Spleen (tissue), 11 donors: ENCODE measurements around the gene MBTPS1. TPM values are rescaled to one million over a fixed set of nuclear protein-coding genes. Genes with fewer than 3 reads are reported as not detected.
"Not testable (repeated sequence)": the region's sequence is repeated elsewhere in the genome, so short reads cannot be mapped to it uniquely, and the experiment has no call there.

Source experiments
- DNase-seq: peaks from one replicate; pipeline ENCODE4 v3.0.0-alpha.2; 2020
- H3K27ac ChIP-seq, 8 donors: fragments of 200-600 bp; sonication (generic) in 7 of 8; 1 replicate in 4 of 8; 2 replicates in 4 of 8; pipeline versions ENCODE4 v1.5.0 to v1.8.0; 2016 to 2021; ENCODE audit warnings: inconsistent platforms in 4 of 8, mild to moderate bottlenecking in 4 of 8, moderate library complexity in 1 of 8
- H3K27me3 ChIP-seq, 7 donors: fragments of 200-600 bp; sonication (generic) in 6 of 7; replicated peaks in 1 of 7; 1 replicate in 4 of 7; 2 replicates in 3 of 7; pipeline versions ENCODE4 v1.5.0 to v1.8.0; 2016 to 2021; ENCODE audit warnings: inconsistent platforms in 3 of 7, mild to moderate bottlenecking in 1 of 7
- H3K36me3 ChIP-seq, 6 donors: fragments of 200-600 bp; sonication (generic) in 5 of 6; 1 replicate in 4 of 6; 2 replicates in 2 of 6; pipeline versions ENCODE4 v1.5.0 to v1.8.0; 2016 to 2021; ENCODE audit warnings: inconsistent platforms in 2 of 6
- H3K4me1 ChIP-seq, 6 donors: fragments of 200-600 bp; sonication (generic) in 5 of 6; 1 replicate in 3 of 6; 2 replicates in 3 of 6; pipeline versions ENCODE4 v1.5.0 to v1.8.0; 2016 to 2021; ENCODE audit warnings: inconsistent platforms in 3 of 6
- H3K4me3 ChIP-seq, 8 donors: fragments of 200-600 bp; sonication (generic) in 7 of 8; 1 replicate in 4 of 8; 2 replicates in 4 of 8; pipeline versions ENCODE4 v1.5.0 to v1.8.0; 2016 to 2021; ENCODE audit warnings: inconsistent platforms in 4 of 8, mild to moderate bottlenecking in 4 of 8, moderate library complexity in 2 of 8
- H3K9me3 ChIP-seq, 8 donors: fragments of 200-600 bp; sonication (generic) in 7 of 8; 1 replicate in 4 of 8; 2 replicates in 4 of 8; pipeline versions ENCODE4 v1.5.0 to v1.8.0; 2016 to 2021; ENCODE audit warnings: inconsistent platforms in 4 of 8
- POLR2A ChIP-seq, 3 donors: fragments of 450-650 bp; IDR thresholded peaks; one replicate each; pipeline ENCODE4 v1.5.1; 2017; ENCODE audit warnings: antibody characterized with exemption in 3 of 3, mild to moderate bottlenecking in 1 of 3
- POLR2AphosphoS5 ChIP-seq, 3 donors: sonication (generic); formaldehyde crosslinking; IDR thresholded peaks; one replicate each; pipeline ENCODE4 v1.5.1; 2017; ENCODE audit warnings: antibody characterized with exemption in 3 of 3
- WGBS, 5 donors: extraction: QIAGEN DNeasy Blood & Tissue Kit in 3 of 5; methylation state at CpG; one replicate each; pipeline versions ENCODE4 v1.1.5 to v1.1.7; 2013 to 2018; 5-methylcytosine and 5-hydroxymethylcytosine counted together
- intact Hi-C: fragments of 100-400 bp; cut with DNase I; formaldehyde crosslinking; loops from one replicate; pipeline ENCODE4 v1.15.0; 2023; ENCODE audit warnings: low total_unique reads
- polyA plus RNA-seq, 3 donors: library from polyadenylated mRNA; stranded (reverse); fragments of 200-250 nt; gene quantifications; one replicate each; pipeline ENCODE4 v1.2.1, GENCODE V29; 2013
- total RNA-seq, 7 donors: library from RNA; depleted of rRNA in 3 of 7; stranded (reverse); fragments of >200 nt in 3 of 7; fragmentation: NEBNext Ultra II Directional in 4 of 7; extraction: Animal tissue kit (Norgen Biotek cat#: 25700) in 4 of 7; gene quantifications; one replicate each; pipeline versions ENCODE4 v1.1.0 to v1.2.1, GENCODE V29; 2016 to 2021
- TF ChIP-seq, protein P1 (sequence below), 11 experiments: fragments of 200-600 bp in 7 of 11; fragments of 450-650 bp in 4 of 11; sonication (generic) in 4 of 11; IDR thresholded peaks in 8 of 11; conservative IDR thresholded peaks in 3 of 11; 1 replicate in 7 of 11; 2 replicates in 4 of 11; pipeline versions ENCODE4 v1.4.0 to v1.8.0; 2016 to 2021; ENCODE audit warnings: antibody characterized with exemption in 11 of 11, inconsistent platforms in 4 of 11, mild to moderate bottlenecking in 1 of 11
- donor health status: healthy with polysubstance abuse.
- donor health status: DM: no; HTN: no; CAD: no; lungs with moderate emphysema.
- donor health status: DM: no; HTN: no; CAD: no.
- donor health status: Bipolar disorder and iron deficiency.
- donor health status: healthy.
- donor health status: DM: no; HTN: no; CAD: no.
- donor health status: DM: yes; HTN: yes; CAD: no.

MBTPS1 gene
- total and polyA plus RNA-seq, 10 donors: 34.5 to 121 (median 91.1) TPM

DNA sequence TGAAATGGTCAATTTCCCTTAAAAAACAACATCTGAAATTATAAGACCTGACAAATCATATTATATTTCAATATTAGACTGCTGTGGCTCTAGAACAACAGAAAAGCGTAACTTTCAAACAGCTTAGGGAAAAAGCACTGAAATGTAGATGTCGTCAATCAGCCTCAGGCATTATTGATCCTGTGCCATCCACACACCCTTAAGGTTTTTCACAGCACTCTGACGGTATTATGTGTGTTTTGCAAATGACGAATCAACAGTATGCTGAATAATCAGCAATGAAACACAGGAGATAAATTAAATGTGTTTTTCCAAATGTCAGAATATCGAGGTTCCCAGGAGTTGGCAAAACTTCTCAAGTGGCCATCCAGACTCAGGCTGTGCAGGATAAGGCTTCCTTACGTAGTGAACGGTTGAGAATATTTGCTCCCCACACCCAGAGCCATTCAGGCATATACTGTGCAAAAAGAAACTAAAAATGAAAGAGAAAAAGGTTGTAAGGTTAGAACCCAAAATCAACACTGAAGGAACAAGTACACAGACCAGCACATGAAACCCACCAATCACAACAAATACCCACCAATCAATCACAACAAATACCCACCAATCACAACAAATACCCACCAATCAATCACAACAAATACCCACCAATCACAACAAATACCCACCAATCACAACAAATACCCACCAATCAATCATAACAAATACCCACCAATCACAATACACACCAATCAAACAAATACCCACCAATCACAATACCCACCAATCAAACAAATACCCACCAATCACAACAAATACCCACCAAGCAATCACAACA is 7.7 kb upstream of the MBTPS1 start:
- Histone ChIP-seq H3K27ac (no peak overlapping the region), H3K4me3 (no peak overlapping the region), H3K27me3 (no peaks in the 10 kb centered on the region), H3K36me3 (peaks cover 2 to 62% (median 16%) of the 10 kb centered on the region in 6 donors), H3K9me3 (no peaks in the 10 kb centered on the region), H3K4me1 (no peaks in the 10 kb centered on the region)
- whole genome bisulfite sequencing, 5 donors: 89 to 93% (median 91%) methylated on average over 7 of the region's 7 CpGs
- intact Hi-C loops: no loop called here
- TF ChIP-seq, protein P1, sequence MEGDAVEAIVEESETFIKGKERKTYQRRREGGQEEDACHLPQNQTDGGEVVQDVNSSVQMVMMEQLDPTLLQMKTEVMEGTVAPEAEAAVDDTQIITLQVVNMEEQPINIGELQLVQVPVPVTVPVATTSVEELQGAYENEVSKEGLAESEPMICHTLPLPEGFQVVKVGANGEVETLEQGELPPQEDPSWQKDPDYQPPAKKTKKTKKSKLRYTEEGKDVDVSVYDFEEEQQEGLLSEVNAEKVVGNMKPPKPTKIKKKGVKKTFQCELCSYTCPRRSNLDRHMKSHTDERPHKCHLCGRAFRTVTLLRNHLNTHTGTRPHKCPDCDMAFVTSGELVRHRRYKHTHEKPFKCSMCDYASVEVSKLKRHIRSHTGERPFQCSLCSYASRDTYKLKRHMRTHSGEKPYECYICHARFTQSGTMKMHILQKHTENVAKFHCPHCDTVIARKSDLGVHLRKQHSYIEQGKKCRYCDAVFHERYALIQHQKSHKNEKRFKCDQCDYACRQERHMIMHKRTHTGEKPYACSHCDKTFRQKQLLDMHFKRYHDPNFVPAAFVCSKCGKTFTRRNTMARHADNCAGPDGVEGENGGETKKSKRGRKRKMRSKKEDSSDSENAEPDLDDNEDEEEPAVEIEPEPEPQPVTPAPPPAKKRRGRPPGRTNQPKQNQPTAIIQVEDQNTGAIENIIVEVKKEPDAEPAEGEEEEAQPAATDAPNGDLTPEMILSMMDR (IDR thresholded peaks at IDR 0.05 in 8 of 11, conservative IDR thresholded peaks at IDR 0.05 in 3 of 11): no peak
- no peak for TF ChIP-seq POLR2A (IDR thresholded peaks at IDR 0.05)
- no peak for TF ChIP-seq POLR2AphosphoS5 (IDR thresholded peaks at IDR 0.05)
- DNase-seq: no peak

DNA sequence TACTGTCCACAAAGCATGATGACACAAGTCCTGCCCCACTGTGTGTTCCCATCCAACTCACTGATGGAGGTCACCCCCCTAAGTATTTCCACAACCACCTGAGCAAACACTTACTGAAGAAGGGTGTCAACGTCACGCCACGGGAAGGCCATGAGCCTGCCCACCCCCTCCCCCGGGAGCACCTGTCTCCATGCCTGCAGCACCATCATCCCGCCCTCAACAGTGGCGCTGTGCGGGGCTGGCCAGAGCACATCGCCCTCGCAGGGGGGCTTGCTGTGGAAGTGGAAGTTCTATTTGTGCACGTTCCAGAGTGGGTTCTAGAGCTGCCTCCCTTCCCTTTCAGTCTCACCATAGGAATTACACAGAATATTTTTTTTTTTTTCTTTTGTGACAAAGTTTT is 4.3 kb upstream of the MBTPS1 start:
- TF ChIP-seq POLR2AphosphoS5 (IDR thresholded peaks at IDR 0.05): peak in 1 of 3 donors; percentile 34
- TF ChIP-seq, protein P1 (IDR thresholded peaks at IDR 0.05 in 8 of 11, conservative IDR thresholded peaks at IDR 0.05 in 3 of 11): no peak
- TF ChIP-seq POLR2A (IDR thresholded peaks at IDR 0.05): no peak
- Histone ChIP-seq H3K27ac (no peak overlapping the region), H3K4me3 (no peak overlapping the region), H3K4me1 (peaks cover 4 to 15% (median 11%) of the 10 kb centered on the region in 6 donors), H3K27me3 (no peaks in the 10 kb centered on the region), H3K36me3 (peaks cover 0 to 31% (median 4%) of the 10 kb centered on the region in 6 donors), H3K9me3 (no peaks in the 10 kb centered on the region)
- intact Hi-C loops: no loop called here
- no peak for DNase-seq
- WGBS, 5 donors: 82 to 96% (median 94%) methylated on average over 10 of the region's 10 CpGs

DNA sequence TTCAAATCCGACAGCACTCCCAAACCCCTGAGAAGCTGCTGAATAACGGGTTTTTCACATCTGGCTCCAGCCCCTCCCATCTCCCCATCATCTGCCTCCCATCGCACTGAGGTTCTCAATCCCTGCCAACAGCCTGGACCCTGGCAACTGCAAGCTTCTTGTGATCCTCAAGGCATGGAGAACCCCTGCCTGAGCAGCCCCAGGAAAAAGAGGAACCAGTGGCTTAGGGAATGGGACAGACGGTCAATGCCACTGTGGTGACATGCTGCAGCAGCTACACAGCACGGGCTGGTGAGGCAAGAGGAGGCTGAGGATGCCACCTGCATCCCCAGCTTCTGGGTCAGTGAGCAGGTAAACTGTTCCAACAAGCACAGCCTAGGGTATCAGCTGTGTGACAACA is 3.3 kb upstream of the MBTPS1 start:
- DNase-seq: no peak
- TF ChIP-seq, protein P1 (IDR thresholded peaks at IDR 0.05 in 8 of 11, conservative IDR thresholded peaks at IDR 0.05 in 3 of 11): no peak
- TF ChIP-seq POLR2AphosphoS5 (IDR thresholded peaks at IDR 0.05) (no peak), POLR2A (IDR thresholded peaks at IDR 0.05) (no peak)
- H3K4me3 ChIP-seq: no peak overlapping the region
- intact Hi-C loops: no loop called here
- H3K4me1 ChIP-seq: peaks cover 8 to 25% (median 21%) of the 10 kb centered on the region in 6 donors
- peaks cover 0 to 25% (median 4%) of the 10 kb centered on the region in 6 donors for H3K36me3 ChIP-seq
- H3K27me3 ChIP-seq: no peaks in the 10 kb centered on the region
- WGBS, 5 donors: 60 to 84% (median 74%) methylated on average over 5 of the region's 5 CpGs
- H3K9me3 ChIP-seq: no peaks in the 10 kb centered on the region
- no peak overlapping the region for H3K27ac ChIP-seq

DNA sequence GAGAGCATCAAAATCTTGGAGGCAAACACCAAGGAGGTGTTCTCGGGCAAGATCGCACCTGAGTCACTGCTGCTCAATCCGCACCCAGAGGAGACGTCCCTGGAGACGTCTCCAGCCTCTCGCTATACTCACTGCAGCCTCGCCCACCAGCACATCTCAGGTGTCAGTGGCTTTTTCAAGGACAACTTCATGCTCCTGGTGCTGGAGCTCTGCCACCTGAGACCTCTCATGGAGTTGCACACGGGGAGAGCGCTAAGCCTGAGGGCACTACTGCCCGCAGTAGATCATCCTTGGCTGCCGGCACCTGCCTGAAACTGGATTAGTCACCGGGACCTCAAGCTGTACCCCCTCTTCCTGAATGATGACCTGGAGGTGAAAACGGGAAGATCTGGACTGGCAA is 2.6 kb upstream of the MBTPS1 start:
- intact Hi-C loops: no loop called here
- no peaks in the 10 kb centered on the region for H3K9me3 ChIP-seq
- WGBS, 5 donors: 89 to 94% (median 92%) methylated on average over 10 to 13 of the region's 13 CpGs
- H3K27ac ChIP-seq: no peak overlapping the region
- H3K4me1 ChIP-seq: peaks cover 8 to 31% (median 28%) of the 10 kb centered on the region in 6 donors
- TF ChIP-seq POLR2AphosphoS5 (IDR thresholded peaks at IDR 0.05) (no peak), POLR2A (IDR thresholded peaks at IDR 0.05) (no peak)
- DNase-seq: no peak
- peaks cover 0 to 23% (median 3%) of the 10 kb centered on the region in 6 donors for H3K36me3 ChIP-seq
- no peak overlapping the region for H3K4me3 ChIP-seq
- H3K27me3 ChIP-seq: no peaks in the 10 kb centered on the region

DNA sequence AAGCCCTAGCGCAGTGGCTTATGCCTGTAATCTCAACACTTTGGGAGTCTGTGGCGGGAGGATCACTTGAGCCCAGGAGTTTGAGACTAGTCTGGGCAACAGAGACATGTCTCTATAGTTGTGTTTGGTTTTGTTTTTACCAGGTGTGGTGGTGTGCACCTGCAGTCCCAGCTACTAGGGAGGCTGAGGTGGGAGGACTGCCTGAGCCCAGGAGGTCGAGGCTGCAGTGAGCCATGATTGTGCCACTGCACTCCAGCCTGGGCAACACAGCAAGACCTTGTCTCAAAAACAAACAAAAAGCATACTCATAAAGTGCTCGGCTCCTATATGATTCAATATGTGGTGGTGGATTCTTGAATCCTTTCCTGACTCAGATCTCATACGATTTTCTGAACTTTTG is 1.6 kb upstream of the MBTPS1 start:
- H3K9me3 ChIP-seq, H3K27ac ChIP-seq, DNase-seq, H3K27me3 ChIP-seq, intact Hi-C loops, H3K4me3 ChIP-seq: not testable (repeated sequence)
- WGBS, 5 donors: 88 to 94% (median 93%) methylated on average over 5 of the region's 5 CpGs
- peaks cover 0 to 12% (median 2%) of the 10 kb centered on the region in 6 donors for H3K36me3 ChIP-seq
- H3K4me1 ChIP-seq: peaks cover 11 to 42% (median 37%) of the 10 kb centered on the region in 6 donors
